ENCODE data around the gene SMIM5.

The SMIM5 gene

DNA sequence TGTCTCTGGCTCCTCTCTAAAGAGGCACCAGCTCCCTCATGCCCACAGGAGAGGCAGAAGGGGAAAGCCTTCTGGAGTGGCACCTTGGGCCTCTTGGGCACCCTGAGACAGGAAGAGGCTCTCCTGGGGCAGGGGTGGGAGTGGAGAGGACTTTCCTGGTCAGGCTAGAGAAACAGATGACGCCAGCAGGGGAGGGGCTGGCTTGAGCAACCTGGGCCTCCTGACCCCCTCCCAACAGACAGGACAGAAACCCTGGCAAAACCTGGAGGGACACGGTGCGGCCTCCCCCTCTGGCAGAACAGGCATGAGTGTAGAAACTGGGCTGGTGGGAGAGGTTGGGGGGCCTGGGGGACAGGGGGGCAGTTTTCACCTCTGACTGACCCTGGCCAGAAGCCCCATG lies 6.1 kb downstream of the SMIM5 start:
- FAIRE-seq (no peak), DNase-seq (ENCODE audit: low spot score) (no peak)

DNA sequence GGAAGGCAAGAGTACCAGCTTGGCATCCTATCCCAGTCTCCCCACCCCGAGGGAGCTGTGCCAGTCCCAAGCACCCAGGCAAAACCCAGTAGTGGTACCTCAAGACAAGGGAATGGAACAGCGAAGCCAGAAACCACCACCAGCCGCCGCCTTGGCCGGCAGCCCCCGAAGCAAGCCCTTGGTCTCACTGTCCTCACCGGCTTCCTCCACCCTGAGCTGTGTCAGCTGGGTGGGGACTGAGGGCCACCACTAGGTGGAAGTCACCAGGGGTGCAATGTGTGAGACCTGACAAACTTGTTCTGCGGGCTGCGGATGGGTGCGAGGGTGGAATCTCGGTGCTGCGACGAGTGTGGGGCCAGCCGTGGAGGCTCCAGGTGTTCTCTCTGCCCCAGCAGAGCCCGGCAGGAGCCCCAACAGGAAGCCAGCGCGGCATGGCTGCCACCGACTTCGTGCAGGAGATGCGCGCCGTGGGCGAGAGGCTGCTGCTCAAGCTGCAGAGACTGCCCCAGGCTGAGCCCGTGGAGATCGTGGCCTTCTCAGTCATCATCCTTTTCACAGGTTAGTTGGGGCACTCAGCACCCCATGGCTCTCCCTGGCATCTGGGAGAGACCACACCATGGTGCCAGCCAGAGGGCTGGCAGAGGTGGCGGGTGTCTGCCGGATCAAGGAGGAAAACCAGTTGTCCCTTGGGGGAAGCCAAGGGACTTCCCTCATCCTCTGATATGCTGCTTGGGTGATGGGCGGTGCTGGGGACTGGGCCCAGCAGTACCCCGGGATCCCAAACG lies 6.7 kb downstream of the SMIM5 start:
- FAIRE-seq = no peak
- no peak for DNase-seq (ENCODE audit: low spot score)

DNA sequence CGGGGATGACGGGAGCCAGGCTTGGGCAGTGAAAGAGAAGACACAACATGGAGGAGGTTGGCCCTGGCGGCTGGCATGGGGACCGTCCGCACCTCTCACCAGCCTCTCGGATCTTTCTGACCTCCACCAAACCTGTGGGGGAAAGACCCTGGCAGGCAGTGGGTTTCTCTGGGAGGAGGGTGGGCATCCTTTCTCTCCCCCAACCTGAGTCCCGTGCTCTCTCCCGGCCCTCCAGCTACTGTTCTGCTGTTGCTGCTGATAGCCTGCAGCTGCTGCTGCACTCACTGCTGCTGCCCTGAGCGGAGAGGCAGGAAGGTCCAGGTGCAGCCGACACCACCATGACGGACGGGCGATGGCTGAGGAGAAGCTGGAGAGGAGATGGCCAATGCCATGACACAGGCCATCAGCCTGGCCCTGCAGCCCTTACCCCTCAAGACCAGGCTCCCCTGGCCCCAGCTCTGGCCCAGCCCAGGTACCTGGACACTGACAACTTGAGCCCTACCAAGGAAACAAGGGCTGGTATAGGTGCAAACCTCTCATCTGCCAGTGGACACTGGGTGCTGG lies 7.4 kb downstream of the SMIM5 start:
- DNase-seq (ENCODE audit: low spot score) (no peak), FAIRE-seq (no peak)

DNA sequence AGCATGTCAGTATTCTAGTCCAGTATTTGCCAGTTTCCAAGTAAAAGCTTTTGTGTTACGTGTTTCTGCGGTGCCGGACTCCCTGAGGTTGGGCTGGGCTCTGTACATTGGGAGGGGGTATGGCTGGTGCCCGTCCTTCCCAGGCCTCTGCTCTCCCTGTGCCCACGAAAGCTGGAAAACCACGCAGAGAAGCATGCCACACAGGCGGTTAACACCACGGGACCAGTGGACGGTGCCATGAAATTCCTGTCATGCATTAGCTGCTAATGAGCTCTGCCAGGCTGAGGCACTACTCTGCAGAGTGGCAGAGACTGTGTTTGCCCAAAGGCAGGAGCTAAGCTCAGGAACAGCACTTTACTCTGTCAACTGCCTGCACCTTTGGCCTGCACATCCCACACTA lies 8.1 kb downstream of the SMIM5 start:
- no peak for DNase-seq (ENCODE audit: low spot score)

DNA sequence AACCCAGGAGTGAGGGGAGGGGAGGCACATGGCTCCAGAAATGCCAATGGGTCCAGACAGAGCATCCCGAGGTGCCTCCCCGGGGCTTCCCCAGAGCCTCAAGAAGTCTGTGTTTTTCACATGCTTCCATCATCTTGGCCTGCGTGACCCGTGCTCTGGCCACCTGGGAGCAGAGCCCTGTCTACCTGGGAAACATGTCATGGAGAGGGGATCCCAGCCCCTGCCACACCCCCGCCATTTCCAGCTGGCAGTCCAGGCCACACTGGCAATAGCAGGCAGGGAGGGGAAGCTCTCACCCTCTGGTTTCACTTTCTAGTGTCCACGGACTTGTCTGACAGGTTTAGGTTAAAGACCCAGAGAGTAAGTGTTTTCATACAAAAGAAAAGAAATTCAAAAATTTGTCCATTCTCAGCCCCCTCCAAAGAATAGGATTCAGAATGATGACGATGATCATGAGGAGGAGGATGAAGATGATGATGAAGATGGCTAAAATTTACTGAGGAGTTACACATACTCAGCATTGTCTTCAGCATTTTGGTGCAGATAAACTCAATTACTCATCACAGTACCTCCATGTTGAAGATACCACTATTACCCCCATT lies 9.0 kb downstream of the SMIM5 start:
- DNase-seq (ENCODE audit: low spot score) (no peak), FAIRE-seq (no peak)

More for the DNA sequence above, 8.1 kb downstream of the SMIM5 start:
- no peak for FAIRE-seq

DNA sequence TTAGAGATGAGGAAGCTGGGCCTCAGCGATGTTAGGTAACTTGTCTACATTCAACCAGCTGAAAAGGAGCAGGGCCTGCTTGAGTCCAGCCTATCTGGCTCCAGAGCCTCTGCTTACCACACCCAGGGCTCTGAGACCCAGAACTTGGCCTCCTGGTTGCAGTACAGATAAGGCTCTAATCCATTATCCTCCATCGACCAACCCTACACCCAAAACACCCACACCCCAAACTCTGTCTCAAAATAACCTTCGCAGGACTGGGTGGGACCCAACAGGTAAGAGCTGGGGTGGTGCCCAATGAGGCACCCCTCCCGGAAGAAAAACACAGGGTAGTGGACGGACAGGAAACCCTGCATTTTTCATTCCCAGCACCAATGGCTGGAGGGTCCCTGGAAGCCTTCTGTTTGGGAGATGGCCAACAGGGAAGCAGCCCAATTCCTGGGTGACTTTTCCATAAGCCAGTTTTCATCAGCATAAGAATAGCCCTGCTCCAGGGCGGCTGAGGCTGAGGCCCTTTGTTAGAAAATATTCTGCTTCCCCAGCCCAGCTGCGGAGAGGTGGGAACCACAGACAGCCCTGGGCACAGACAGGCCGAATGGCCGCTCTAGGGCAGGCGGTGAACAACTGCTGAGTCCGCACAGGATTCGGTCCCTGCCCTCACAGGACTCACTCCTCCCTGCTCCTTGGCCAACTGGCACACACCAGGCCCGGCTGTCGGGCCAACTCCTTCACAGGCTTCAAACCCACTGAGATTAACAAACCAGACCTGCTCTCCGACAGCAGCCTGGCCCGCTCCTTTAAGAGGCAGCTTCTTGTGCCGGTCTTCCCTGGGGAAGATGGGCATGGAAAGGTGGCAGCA lies 9.8 kb downstream of the SMIM5 start:
- no peak for FAIRE-seq

DNA sequence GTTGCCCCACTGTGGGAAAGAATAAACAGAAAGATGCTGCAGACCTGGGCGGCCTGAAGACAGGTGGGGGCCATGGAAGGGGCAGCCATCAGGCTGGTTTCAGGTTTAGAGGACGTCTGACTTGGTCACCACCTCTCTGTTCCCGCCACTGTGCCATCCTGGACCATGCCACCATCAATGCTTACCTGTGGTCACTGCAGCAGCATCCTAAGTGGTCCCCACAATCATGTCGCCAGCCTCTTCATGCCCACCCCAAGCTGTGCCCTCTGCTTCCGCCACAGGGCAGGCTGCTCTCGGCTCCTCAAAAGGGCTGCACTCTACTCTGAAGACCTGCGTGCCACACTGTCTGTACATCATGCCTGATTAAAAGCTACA lies 10.4 kb downstream of the SMIM5 start:
- FAIRE-seq (no peak), DNase-seq (ENCODE audit: low spot score) (no peak)

More for the DNA sequence above, 9.8 kb downstream of the SMIM5 start:
- DNase-seq (ENCODE audit: low spot score) = no peak

DNA sequence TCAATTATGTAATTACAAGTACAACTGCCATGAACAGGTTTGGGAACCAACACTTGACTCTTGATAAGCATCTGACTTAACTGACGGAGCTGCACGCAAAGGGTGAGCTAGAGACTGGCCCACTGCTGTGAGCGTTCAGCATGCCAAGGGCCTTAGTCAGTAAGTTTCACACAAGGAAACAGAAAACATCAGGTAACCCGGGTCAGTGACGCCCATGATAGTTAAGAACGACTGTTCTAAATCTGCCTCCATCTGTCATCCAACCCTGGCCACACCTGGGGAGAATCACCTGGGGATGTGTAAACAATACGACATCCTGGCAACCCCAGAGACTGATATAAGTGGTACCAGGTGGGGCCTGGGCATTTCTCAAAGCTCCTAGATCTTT lies 12.3 kb downstream of the SMIM5 start:
- FAIRE-seq (peak; percentile 60), DNase-seq (ENCODE audit: low spot score) (peak; percentile 86)

DNA sequence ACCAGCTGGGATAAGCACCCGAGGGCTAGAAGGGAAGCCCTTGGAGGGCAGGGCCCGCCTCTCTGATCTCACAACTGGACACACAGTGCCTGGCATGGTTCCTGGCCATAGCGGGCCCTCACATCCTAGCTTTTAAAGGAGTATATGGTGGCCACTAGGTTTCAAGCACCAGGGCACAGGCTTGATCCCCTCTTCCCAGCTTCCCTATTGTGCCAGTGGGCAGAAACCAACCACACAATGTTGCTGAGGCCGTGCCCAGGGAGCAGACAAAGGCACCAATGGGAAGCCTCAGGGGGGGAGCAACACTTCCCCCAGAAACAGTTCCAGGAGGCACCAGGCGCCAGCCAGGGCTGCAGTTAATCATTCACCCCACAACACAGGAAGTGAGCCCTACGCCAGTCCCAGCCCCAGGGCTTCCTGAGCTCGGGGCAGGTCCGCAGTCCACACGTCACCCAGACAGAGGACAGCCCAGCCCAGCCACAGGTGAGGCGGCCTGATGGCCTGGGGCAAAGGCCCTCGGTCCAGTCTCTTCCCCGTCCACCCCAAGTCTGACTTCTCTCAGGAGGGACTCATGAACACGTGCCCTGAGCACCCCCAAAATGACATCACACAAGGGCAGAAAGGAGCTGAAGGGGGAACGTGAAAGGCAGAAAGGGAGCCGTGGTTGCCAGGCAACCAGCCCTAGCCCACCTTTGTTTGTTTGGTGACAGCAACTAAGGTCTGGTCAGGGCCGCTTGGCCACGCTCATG lies 12.8 kb downstream of the SMIM5 start:
- FAIRE-seq (peak; percentile 89), DNase-seq (ENCODE audit: low spot score) (peak; percentile 91)

DNA sequence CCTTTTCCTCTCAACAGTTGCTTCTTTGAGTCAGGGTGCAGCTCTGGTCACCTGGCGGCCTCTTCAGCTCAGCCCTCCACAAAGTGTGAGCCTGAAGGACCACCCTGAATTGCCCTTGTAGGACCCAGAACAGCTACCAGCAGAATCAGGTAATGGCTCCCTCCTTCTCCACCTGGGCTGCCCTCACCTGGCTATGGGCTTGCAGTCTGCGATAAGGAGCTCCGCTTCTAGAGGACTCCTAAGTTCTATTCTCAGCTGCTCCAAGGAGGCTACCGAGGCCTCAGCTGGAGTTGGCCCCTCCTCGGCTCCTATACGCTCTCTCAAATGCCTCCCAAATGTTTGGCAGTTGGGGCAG lies 13.4 kb downstream of the SMIM5 start:
- no peak for DNase-seq (ENCODE audit: low spot score)
- FAIRE-seq = no peak

DNA sequence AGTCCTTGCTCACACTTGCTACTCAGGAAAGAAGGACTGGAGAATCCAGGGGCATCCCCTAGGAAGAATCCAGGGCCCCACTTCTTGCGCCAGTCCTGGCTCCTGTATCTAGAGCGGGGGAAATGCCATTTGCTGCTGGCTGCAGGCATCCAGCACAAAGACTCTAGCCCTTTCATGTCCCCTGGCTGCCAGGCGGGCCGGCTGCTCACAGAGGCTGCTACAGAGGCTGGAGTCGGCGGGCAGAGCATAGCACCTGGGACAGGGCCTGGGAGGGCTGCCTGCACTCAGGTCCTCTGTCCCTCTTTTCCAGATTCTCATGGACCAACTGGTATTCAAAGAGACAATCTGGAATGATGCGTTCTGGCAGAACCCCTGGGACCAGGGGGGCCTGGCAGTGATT lies 13.8 kb downstream of the SMIM5 start:
- DNase-seq (ENCODE audit: low spot score) (no peak), FAIRE-seq (no peak)

DNA sequence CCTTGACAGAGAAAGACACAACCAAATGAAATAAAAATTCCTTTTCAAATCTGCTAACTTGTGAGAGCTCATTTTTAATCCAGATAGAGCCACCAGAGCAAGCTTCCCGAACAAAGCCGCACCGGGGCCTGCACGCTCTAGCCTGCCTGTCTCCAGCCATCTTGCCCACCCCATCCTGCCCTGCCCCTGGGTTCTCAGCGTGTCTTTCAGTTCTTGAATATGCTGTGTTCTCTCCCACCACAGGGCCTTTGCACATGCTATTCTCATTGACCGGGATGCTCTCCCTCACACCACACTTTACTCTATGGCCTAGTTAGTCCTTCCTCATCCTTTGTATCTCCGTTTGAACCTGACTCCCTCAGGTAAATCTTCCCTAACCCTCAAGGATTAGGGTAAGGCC lies 14.7 kb downstream of the SMIM5 start:
- no peak for FAIRE-seq
- no peak for DNase-seq (ENCODE audit: low spot score)

DNA sequence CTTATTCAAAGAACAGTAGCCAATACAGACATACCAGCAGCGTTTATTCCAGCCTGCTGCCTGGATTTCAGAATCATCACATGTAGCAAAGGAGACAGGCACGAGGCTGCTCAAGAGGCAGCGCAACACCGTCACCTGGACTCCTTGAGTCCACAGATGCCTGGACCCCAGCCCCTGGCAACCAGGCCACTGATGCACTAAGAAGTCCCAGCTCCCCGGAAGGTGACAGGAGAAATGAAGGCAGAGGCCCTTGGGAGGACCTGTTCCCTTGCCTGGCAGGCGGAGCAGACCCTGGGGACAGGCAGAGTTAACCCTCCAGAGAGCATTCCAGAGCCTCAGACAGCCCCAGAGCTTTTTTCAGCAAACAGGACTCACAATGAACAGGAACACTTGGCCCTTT lies 16.5 kb downstream of the SMIM5 start:
- FAIRE-seq (no peak), DNase-seq (ENCODE audit: low spot score) (no peak)

DNA sequence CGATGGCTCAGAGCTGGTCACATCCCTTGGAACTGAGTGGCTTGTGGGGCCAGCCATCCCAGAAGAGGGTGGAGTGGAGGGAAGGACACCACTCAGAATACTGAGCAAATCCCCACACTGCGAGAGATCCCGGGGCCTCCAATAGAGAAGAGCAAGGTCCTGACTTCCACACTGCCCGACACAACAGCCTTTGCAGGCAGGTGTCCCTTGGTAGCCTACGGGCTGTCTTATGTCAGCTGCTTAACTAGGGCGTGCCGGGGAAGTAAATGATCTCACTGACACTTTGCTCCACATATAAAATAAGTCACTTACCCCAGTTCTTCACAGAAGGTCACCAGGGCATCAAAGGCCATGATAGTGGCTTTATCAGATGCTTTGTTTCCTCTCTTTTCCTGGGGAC lies 17.6 kb downstream of the SMIM5 start:
- FAIRE-seq (no peak), DNase-seq (ENCODE audit: low spot score) (no peak)

DNA sequence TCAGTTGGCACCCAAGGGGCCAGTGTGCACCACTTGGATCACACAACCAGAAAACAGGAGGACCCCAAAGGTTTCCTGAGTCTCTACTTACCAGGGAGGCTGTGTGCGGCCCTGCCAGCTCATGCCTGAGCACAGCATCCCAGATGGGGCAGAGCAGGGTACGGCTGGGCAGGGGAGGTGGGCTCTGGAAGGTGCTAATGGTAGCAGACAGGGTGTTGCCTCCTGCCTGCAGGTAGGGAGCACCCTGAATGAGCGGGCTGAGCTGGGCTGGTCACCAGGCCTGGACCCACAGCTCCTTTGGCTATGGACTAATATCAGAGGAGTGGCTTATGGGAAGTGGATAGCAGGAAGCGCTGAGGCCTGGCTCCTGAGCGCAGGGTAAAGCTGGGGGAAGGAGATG lies 19.1 kb downstream of the SMIM5 start:
- DNase-seq (ENCODE audit: low spot score) (no peak), FAIRE-seq (no peak)

DNA sequence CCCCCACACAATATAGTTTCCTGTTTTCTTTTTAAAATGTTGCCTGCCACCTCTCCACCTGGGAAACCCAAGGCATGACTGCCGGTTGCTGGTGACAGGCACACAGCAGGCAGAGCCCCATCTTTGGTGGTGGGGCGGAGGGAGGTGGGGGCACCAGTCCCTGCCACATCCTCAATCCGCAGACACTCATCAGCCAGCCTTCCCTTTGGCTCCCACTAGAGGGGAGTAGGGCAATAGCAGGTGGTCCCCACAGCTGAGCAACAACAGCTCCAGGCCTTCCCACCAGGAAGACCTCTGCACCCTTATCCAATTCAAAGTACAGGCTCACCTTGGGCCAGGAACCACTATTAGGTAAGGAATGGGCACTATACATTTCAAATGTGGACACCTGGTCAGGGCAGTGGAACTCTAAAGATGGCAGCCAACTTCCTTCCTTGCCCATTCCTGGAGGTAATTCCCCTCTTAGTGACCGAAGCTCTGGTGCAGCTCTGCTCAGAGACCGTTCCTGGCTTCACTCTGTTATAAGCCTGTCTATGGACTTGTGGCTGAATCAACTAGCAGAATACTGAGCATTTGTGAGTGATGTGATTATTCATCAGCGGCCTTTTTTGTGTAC lies 19.8 kb downstream of the SMIM5 start:
- DNase-seq (ENCODE audit: low spot score) (peak; percentile 23), FAIRE-seq (no peak)

DNA sequence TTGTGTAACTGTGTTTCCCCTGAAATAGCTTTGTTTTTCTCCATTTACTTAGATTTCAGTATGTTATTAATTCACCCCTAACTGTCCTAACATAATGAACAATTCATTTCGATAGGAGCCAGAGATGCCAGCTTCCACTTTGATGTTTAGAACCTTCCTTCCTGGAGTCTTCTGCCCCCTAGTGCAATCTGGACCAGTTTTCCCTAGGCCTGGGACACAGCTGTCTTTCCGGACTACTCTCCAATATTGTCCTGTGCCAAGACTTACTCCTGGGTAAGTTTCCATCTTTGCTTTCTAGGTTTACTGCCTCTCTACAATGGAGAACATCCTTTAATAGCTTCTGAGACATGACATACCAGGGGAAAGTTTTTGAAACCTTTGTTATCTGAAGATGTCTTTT lies 20.9 kb downstream of the SMIM5 start:
- FAIRE-seq (no peak), DNase-seq (ENCODE audit: low spot score) (no peak)

DNA sequence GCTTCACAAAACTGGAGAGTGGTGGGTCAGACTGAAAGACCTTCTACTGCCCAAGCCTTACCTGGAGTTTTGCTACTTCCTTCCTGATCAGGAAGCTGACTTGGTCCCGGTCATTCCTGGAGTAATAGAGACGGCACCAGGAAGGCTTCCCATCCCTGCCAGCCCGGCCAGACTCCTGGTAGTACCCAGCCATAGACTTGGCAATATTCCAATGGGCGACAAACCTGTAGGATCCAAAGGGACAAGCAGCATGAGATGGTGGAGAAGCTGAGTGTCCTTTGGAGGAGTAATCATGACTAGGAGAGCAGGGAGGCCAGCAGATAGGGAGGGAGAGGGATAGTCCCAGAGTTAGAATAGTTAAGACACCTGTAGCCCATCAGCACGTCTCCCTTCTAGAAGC lies 25.0 kb downstream of the SMIM5 start:
- no peak for FAIRE-seq
- no peak for DNase-seq (ENCODE audit: low spot score)

DNA sequence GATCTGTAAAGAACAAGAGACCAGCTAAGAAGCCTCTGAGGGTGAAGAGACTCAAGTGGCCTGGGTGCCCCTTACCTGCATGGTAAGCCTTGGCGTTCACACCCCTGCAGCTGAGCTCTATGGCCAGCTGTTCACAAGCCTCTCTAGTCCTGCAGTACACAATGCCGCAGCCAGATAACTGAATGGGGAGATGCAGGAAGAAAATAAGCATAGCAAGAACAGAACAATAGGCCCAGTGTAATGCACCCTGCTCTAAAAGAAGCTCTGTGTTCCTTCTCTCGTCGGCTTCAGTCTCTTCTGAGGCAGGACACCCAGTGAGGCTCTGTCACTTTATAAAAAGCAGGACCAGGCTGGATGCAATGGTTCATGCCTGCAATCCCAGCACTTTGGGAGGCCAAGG lies 28.3 kb downstream of the SMIM5 start:
- FAIRE-seq (no peak), DNase-seq (ENCODE audit: low spot score) (no peak)

DNA sequence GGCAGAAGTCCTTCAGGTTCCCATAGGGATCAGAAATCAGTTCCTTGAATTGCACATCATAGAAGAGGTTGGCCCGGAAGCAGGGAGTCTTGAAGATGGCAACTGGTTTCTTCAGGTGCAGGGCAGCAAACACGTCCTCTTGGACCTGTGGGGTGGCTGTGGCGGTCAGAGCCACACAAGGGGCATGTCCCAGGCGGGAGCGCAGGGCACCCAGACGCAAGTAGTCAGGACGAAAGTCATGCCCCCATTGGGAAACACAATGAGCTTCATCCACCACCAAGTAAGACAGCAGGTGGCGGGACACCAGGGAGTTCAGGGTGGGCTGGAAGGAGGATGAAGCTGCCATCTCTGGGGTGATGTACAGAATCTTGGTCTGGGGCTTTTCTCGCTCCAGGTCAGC lies 29.3 kb downstream of the SMIM5 start:
- FAIRE-seq = no peak
- no peak for DNase-seq (ENCODE audit: low spot score)

DNA sequence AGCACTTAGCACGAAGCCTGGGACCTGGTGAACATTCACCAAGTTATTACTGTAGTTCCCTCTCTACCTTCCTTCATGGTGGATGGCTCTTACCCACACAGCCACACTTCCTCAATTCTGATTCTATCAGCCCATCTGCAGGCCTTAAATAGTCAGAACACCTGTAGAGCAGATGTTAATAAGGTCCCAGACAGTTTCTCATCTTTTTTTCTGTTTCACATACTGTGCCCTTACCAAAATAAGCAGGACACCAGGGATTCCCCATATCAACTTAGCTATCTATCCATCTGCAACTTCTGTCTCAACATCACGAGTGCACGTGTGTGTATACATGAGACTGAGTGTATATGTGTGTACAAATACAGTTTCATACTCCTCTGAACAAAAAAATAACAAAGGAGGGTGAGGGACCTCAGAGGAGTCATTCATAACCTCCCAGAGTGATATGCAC lies 30.9 kb downstream of the SMIM5 start:
- DNase-seq (ENCODE audit: low spot score) (no peak), FAIRE-seq (no peak)

All from RCC 7860 (cell line).